NCI-H146 treated with DMSO at 0.1 percent for 48 hours (cell line): ENCODE data around the gene NR2F1-AS1.

Source experiments
- DNase-seq: peaks from one replicate; lab custom pipeline; 2025; ENCODE audit not compliant: unreplicated experiment; lab: John Stamatoyannopoulos, UW

NR2F1-AS1 gene

DNA sequence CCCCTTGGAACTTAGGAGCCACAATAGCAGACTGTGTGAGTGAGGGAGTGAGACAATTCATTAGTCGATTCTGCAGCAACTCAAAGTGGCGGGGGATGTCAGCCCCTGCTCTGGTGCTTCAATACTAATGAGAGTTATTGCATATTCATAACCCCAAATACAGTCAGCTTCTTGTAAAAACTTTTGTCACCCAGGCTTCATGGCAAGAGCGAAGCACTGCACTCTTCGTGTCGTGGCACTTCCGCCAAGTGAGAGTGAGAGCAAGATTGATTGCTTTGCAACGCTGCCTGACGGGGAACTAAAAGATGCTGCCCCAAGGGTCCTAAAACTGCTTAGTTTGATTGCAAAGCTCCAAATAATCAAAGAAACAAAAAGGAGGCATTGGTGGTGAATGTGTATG lies 150.9 kb downstream of the NR2F1-AS1 start:
- no peak for DNase-seq

DNA sequence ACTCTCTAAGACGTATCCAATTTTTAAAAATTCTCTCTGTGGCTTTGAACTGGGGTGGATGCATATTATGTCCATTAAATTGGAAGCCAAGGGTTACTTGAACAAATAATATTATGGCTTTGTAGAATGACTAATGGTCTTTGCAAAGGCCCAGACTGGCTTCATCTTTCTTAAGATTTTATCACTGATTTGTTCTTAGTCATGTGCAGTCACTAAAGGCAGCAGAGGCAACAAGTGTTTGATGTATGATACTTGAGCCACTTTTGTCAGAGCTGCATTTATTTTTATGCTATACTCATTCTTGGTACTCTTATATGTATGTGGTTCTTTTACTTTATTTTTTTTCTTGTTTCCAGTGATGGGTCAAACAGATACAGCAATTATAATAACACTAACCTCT lies 152.2 kb downstream of the NR2F1-AS1 start:
- no peak for DNase-seq

DNA sequence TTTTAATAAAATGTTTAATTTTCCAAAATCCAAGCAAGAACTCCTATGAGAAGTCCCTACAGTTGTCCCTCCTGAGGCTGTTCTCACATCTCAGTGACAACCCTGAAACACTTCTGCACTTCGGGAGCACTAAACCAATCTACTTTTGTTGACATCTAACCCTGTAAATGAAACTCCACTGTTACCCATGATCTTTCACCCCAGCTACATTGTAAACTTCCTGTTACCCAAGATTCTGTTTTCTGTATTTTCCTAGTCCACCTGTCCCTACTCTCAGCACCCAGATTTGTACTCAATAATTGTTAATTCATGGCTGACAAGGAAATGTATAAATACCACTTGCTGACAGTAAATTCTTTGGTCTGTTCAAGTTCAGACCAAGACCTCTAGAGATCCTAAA lies 153.7 kb downstream of the NR2F1-AS1 start:
- no peak for DNase-seq

DNA sequence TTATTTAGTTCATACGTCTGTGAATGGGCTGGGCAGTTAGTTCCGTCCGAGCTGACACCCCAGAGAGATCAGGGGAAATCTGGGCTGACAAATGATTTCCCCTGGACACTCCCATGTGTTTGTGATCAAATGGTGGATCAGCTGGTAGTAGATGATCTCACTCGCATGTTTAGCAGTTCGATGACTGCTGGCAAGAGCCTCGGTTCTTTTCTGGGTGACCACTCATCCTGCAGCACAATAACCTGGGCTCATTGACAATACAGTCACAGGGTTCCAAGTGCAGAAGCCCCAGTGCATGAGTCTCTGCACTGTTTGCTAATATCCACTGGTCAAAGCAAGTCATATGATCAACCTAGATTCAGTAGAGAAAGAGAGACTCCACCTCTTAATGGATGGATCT lies 155.9 kb downstream of the NR2F1-AS1 start:
- DNase-seq, result no peak

DNA sequence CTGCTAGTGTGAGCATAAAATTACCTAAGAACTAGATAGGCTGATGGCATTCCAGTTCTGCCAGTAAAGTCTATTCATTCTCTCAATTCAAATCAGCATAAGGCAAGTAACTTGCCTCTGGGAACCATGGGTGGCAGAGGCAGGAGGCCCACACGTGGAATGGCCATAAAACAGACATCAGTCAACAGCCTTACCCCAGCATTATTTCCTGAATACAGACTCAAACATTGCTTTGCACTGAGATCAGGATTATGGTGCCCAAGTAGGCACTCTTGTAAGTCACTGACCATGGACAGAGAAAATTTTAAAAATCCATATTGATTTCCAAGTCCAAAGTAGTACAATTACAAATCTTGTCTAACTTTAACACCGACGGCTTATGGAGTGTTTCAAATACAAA lies 157.7 kb downstream of the NR2F1-AS1 start:
- DNase-seq, result no peak

DNA sequence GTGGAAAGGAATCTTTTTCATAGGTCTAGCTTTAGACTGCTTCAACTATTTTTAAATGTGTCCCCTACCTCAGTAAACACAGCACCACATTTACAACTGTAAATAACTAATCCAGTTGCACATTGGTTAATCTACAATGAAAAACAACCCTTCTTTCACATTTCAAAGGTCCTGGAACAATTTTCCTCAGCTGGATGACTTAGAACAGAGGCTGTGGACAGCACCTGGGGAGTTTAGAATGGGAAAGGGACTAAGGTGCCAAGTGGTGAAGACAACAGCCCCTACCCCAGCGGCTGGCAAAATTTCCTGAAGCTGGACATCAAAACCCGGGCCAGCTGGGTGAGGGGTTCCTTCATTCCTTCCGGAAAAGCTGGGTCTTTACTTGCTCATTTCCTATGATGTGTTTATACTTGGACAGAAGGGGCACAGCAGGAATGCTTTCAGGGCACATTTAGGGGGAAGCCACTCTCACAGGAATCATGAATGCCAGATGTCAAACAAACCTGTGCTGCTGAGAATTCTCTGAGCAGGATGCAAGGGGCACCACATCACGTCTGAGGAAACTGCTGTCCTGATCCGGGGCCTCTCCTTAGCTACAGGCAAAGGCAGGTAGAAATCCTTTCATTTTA lies 158.3 kb downstream of the NR2F1-AS1 start:
- DNase-seq, result no peak

DNA sequence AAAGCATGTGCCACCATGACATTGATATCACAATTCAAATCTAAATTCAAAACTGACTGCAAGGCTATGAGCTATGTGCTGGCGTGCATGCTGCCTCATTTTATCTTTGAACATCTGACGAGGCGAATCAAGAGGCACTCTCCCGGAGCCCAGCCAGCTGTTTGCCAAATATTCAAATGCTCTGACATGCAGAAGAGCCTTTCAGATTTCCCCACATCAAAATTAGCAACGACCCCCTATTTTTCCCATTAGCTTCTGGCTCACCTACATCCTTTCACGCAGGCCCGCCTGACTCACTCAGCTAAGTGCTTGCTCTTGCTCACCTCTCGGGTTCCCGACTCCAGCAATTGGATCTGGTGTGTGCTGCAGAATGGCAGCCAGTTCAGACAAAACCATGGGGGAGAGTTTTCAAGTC lies 159.0 kb downstream of the NR2F1-AS1 start:
- no peak for DNase-seq

DNA sequence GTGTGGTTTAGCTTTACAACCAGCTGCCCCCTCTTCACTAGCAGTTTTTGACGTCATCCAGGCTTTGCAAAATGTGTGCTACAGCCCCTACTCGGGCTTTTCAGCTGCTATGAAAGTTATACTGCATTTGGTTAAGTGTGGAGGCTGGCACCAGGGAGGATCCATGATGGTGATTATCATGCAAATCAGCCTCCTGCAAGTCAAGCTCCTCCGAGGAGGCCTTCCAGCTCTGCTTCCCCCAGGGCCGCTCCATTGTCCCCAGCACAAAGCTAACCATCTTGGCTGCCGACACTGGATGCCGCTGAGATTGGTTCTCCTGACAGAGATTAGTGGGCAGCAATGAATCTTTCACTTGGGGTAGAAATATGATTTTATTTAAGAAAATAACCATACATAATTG lies 159.6 kb downstream of the NR2F1-AS1 start:
- no peak for DNase-seq

DNA sequence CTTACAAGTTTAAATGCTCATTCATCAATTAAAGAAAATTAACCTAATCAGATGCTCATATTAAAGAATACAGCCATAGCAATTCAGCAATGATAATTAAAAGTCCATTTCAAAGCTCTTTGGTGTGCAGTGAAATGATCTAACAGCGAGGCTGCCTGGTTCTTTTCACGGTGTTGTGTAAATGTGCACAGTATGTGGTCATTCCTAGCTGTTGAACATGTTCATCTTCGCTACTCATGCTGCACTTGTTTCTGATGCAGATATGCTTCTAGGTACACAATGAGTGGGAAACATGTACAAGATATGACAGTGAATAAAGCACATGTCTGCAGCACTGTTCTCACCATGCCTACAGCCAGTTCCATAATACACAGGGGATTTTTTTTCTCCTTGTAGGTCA lies 163.5 kb downstream of the NR2F1-AS1 start:
- no peak for DNase-seq

DNA sequence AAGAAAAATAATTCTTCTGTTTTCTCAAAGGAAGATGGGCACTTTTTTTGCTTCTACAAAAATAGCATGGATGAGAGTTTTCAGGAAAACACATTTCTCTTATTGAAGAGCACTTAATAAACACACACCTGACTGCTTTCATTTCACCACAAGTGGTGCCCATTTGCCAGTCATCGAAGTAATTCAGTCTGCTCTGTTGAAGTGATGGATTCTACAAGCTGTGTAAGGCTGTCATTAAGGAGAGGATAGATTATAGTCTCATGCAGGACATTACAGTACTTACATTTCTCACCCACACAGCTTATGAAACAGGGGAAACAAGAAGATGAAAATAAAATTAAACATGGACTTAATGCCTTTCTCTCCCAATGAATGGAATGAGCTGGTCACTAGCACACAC lies 165.2 kb downstream of the NR2F1-AS1 start:
- DNase-seq, result no peak

DNA sequence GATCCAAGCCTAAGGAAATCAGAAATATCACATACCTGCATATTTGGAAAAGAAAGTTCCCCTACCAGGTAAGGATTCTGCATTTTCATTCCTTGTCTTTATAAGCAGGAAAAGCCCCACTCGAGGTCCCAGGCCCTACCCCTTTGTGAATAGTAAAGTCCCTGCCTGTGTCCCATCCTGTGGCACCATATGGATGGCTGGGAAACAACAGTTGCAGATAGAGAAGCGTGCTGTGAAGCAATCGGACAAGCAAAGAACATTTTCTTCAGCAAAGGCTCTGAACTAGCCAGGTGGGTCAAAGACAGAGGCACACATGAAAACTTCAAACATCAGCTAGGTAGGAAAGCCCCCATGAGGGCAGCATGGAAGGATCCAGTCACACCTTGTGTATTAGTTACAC lies 169.3 kb downstream of the NR2F1-AS1 start:
- no peak for DNase-seq

DNA sequence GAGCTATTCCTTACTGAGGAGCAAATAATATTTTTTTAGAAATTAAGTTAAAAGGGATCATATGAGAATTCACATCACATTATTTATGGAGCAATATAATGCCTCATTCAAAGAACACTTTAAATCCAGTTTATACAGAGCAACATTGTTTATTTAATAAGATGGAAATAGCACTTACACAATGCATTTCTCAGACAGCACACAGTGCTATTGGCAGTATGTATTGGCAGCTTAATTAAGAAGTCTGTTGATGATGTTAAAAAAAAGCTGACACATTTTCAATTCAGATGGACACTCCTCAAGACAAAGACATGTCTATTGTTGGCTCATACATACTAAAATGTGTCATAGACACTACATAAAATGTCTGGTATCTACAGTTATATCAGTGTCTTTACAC lies 171.3 kb downstream of the NR2F1-AS1 start:
- DNase-seq, result no peak

DNA sequence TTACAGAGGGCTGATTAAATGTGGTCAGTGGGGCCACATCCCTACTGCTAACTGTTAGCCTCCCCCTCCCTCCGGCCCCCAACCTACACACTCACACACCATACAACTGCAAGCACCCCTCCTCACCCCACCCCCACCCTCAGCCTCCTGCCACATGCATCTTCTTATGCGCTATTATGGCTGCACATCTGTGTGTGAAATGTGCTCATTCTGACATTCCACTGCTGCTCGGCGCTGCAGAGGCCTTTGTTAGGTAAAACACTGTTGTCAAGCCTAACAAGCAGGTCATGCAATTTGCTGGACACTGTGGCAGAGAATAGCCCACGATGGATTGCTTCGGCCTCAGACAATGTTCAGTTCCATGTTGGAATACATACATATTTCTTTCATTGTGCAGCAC lies 173.6 kb downstream of the NR2F1-AS1 start:
- no peak for DNase-seq

DNA sequence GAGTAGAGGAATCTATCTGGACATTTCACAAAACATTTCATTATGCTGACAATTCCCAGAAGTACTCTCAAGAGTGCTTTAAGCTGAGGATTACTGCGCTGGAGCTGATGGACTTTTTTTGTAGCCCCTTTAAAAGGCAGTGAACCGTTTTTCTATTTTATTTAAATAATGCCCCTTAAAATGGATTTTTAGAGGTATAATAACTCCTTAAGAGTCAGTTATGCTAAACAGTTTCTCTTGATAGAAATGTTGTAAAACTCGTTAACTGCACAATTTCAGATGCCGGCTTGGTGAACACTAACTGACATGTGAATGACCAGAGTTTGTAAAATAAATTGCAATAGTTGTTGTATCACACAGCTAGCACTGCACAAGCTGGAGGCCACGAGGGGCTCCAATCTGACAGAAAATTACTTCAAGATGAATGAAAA lies 174.0 kb downstream of the NR2F1-AS1 start:
- DNase-seq, result no peak

DNA sequence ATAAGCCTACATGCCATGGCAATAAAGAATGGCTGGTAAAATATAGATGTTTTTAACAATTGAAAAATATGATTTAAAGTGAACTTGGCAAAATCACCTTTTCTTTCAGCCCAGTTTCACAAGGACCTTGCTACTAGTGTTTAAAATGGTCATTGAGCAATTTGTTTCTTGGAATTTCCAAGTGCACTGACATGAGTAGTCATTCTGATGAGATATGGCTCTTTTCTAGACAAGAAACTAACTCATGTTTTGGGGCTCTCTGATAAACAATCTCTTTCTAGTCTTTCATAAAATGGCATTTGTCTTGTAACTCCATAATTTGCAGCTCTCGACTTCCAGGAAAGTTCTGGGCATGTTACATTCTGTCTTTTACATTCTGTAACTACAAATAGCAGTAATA lies 176.8 kb downstream of the NR2F1-AS1 start:
- DNase-seq, result no peak

DNA sequence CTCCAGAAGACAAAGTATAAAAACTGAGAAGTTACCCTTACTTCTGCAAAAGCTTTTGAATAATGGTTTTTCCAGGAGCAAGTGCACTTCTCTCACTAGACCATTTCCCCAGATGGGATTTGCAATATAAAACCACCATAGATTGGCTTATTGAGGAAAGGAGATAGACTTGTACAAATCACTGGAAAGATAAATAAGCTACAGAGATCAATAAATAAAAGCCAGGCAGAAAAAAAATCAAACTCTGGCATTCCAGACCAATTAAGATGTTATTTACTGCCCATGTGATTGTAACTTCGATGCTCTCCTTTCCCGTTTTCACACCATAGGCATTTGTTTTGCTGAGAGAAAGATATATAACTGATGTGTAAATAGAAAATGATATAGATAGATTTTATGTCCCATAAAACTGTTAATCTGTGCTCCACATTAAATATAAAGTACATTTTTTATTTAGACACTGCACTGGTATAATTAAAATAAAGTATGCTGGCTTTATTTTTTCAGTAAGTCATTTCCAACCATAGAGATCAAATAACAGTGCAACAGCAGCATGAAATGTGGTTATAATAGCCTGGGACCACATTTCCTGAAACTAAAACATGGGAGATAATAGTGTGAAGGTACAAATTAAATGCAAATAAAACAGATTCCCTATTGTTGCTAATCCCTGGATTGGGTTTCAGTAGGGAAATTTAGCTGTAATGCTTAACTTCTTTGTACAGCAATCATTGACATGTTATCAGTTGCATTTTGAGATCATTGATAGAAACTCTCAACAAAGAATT lies 177.7 kb downstream of the NR2F1-AS1 start:
- peak; percentile 45 for DNase-seq

DNA sequence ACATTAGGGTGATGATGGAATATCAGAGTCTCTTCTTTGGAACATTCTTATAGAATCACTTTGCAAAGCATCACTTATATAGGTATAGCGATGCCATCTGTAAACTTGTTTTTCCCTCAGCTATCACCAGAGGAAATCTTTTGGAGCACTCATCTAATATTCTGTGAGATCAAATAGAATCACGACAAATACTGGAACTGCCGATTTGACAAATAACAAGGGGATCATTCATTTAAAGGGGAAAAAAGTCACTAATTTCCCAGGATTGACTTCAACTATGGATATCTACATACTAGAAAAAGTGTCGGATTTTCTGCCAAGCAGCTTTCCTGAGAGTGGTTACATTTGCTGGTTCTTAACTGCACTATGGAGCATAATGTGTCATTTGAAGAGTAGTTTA lies 178.6 kb downstream of the NR2F1-AS1 start:
- DNase-seq, result no peak

DNA sequence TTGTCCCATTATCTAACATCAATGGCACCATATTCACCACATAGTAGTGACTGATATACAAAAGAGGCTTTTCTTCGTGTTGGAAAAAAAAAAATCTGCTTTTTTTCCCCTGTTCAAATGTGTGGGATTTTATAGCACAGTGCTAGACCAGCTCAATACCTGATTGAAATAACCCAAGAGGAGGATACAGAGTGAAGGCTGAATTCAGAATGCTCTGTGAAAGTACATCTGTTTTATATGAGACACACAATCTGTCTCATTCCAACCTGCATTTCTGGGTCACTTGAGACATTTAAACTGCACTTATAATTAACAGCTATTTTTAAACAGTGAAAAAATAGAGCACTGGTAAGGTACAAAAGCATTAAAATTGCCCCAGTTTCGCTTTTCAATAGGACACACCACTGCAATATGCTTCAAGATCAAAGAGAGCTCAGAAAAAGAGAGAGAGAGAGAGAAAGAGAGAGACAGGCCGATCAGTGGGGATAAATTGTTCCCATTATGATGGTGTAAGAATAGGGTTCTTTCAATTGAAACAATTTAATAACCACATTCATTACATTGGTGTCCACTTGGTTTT lies 179.3 kb downstream of the NR2F1-AS1 start:
- no peak for DNase-seq

DNA sequence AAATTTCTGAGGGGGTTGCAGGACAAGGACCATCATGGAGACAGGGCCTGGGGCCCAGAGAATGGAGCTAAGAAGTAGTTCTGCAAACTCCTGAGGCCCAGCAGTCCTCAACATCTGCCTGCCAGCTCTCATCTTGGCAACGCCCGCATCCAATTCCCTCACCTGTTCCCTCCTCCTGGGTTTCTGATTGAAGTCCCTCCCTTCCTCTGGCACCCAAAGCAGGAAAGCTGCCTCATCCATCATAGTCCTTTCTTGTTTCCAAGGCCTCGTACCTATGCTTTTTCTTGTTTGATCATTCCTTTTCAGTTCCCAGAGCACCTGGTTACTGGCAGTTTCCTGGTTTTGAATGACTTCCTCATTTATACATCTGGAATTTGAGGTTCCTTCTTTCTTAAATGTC lies 181.3 kb downstream of the NR2F1-AS1 start:
- no peak for DNase-seq

DNA sequence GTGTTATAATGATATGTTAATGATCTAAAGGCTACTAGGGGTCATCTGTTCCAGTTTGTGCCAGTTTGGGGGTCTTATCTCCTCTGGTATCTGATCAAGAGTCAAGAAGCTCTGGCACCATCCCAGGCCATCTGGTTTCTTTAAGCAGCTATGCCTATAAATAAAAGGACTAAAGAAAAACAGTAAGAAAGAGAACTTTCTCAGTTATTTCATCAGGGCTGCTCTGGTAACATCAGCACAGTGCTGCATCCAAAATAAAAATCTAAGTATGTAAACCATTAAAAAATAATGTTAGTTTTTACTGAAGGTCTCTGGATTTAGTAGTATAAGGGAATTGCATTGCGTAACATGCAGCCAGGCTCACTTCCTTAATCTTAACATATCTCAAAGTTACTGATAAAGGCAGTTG lies 185.0 kb downstream of the NR2F1-AS1 start:
- no peak for DNase-seq

DNA sequence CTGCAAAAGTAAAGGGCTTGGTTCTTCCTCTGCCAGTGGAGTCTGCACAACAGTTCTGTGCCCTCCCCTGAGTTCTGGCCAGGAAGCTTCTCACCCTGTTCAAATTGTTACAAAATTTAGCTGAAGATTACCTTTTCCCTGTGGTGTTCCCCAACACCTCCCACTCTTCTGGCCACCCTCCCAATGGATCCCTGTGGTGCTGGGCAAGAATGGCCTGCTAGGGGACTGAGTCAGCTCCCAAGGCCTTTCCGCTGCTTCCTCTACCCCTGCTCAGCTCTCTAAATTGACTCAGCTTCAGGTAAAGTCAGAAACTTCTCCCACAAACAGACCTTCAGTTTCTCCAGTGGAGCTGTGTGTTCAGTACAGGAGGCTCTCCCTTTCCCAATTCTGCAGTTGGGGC lies 186.0 kb downstream of the NR2F1-AS1 start:
- no peak for DNase-seq

DNA sequence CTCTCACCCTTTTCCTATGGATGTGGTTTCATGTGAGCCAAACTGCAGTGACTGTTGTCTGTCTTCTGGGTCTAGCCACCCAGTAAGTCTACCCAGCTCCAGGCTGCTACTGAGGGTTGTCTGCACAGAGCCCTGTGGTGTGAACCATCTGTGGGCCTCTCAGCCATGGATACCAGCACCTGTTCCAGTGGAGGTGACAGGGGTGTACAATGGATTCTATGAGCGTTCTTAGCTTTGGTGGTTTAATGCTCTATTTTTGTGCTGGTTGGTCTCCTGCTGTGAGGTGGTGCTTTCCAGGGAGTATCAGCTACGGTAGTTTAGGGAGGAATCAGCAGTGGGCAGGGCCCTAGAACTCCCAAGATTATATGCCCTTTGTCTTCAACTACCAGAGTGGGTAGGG lies 186.7 kb downstream of the NR2F1-AS1 start:
- no peak for DNase-seq
